ENCODE results near the gene USP3.

DNA sequence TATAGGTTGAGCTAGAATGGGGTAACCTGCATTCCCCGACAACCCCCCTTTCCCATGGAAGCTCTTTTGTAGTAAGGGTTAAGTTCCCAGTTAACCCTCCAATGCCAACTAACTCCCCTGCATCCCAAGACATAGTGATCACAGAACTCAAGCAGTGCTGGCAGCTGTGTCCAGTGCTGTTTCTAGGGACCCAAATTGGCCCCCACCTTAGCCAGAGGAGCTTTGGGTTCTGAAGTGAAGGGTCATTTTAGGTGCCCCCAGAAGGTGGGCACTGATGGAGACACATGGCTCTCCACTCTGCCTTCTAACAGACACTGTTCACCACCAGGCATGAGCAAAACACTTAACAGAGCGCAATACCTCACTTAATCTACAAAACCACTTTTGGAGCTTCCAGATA, 99.9 kb downstream of the USP3 start:
- TF ChIP-seq, protein P1, sequence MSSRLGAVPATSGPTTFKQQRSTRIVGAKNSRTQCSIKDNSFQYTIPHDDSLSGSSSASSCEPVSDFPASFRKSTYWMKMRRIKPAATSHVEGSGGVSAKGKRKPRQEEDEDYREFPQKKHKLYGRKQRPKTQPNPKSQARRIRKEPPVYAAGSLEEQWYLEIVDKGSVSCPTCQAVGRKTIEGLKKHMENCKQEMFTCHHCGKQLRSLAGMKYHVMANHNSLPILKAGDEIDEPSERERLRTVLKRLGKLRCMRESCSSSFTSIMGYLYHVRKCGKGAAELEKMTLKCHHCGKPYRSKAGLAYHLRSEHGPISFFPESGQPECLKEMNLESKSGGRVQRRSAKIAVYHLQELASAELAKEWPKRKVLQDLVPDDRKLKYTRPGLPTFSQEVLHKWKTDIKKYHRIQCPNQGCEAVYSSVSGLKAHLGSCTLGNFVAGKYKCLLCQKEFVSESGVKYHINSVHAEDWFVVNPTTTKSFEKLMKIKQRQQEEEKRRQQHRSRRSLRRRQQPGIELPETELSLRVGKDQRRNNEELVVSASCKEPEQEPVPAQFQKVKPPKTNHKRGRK (CRISPR knock-in tag; IDR thresholded peaks at IDR 0.05; ENCODE audit: borderline replicate concordance), result no peak
- TF ChIP-seq ATF2 (CRISPR knock-in tag; IDR thresholded peaks at IDR 0.05; ENCODE audit: borderline replicate concordance, low read depth) (no peak), HMGXB4 (CRISPR knock-in tag; IDR thresholded peaks at IDR 0.05) (no peak), JUN (CRISPR knock-in tag; IDR thresholded peaks at IDR 0.05) (no peak), CTCF (IDR thresholded peaks at IDR 0.05) (no peak), CREB1 (CRISPR knock-in tag; IDR thresholded peaks at IDR 0.05) (no peak), SP1 (CRISPR knock-in tag; conservative IDR thresholded peaks at IDR 0.05) (no peak), NR1H2 (CRISPR knock-in tag; IDR thresholded peaks at IDR 0.05) (no peak), KAT7 (CRISPR knock-in tag; IDR thresholded peaks at IDR 0.05; ENCODE audit: borderline replicate concordance) (no peak), PREB (CRISPR knock-in tag; IDR thresholded peaks at IDR 0.05; ENCODE audit: borderline replicate concordance) (no peak), TEAD4 (CRISPR knock-in tag; IDR thresholded peaks at IDR 0.05) (no peak), ZNF396 (CRISPR knock-in tag; IDR thresholded peaks at IDR 0.05; ENCODE audit: borderline replicate concordance) (no peak)
- TF ChIP-seq, protein P2, sequence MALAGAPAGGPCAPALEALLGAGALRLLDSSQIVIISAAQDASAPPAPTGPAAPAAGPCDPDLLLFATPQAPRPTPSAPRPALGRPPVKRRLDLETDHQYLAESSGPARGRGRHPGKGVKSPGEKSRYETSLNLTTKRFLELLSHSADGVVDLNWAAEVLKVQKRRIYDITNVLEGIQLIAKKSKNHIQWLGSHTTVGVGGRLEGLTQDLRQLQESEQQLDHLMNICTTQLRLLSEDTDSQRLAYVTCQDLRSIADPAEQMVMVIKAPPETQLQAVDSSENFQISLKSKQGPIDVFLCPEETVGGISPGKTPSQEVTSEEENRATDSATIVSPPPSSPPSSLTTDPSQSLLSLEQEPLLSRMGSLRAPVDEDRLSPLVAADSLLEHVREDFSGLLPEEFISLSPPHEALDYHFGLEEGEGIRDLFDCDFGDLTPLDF (CRISPR knock-in tag; IDR thresholded peaks at IDR 0.05), result no peak
- TF ChIP-seq, protein P3, sequence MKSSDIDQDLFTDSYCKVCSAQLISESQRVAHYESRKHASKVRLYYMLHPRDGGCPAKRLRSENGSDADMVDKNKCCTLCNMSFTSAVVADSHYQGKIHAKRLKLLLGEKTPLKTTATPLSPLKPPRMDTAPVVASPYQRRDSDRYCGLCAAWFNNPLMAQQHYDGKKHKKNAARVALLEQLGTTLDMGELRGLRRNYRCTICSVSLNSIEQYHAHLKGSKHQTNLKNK (CRISPR knock-in tag; IDR thresholded peaks at IDR 0.05), result no peak
